ENCODE measurements around the gene FBXO34. TPM values are rescaled to one million over a fixed set of nuclear protein-coding genes. Genes with fewer than 3 reads are reported as not detected.

Gene FBXO34
- total and polyA plus RNA-seq, 9 of the 15 experiments (the other 6 are each of a cell fraction or from before 2014, with no cell fraction given): 6.3 to 24.9 (median 16.2) TPM

GRCh38 chr14:55271572-55272298 is 514 bp downstream of the FBXO34 start (continued):
- no peak for TF ChIP-seq ZNF407 (IDR thresholded peaks at IDR 0.05; ENCODE audit: low read depth)
- TF ChIP-seq ESRRB (CRISPR knock-in tag; IDR thresholded peaks at IDR 0.05; ENCODE audit: borderline replicate concordance): no peak
- TF ChIP-seq SAFB (IDR thresholded peaks at IDR 0.05; ENCODE audit: borderline replicate concordance, low read depth, low read length): 0 out of 2 replicates have a peak, but pooled peaks have one; percentile 25
- peak; percentile 99 for TF ChIP-seq CREM (IDR thresholded peaks at IDR 0.05; ENCODE audit: low read depth)
- peak in 1 of 2 experiments; percentile 74; a peak in 2 of 4 replicates for TF ChIP-seq CSDE1 (IDR thresholded peaks at IDR 0.05)
- peak; percentile 29 for TF ChIP-seq EP400 (IDR thresholded peaks at IDR 0.05)
- TF ChIP-seq, protein P1, sequence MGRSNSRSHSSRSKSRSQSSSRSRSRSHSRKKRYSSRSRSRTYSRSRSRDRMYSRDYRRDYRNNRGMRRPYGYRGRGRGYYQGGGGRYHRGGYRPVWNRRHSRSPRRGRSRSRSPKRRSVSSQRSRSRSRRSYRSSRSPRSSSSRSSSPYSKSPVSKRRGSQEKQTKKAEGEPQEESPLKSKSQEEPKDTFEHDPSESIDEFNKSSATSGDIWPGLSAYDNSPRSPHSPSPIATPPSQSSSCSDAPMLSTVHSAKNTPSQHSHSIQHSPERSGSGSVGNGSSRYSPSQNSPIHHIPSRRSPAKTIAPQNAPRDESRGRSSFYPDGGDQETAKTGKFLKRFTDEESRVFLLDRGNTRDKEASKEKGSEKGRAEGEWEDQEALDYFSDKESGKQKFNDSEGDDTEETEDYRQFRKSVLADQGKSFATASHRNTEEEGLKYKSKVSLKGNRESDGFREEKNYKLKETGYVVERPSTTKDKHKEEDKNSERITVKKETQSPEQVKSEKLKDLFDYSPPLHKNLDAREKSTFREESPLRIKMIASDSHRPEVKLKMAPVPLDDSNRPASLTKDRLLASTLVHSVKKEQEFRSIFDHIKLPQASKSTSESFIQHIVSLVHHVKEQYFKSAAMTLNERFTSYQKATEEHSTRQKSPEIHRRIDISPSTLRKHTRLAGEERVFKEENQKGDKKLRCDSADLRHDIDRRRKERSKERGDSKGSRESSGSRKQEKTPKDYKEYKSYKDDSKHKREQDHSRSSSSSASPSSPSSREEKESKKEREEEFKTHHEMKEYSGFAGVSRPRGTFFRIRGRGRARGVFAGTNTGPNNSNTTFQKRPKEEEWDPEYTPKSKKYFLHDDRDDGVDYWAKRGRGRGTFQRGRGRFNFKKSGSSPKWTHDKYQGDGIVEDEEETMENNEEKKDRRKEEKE (IDR thresholded peaks at IDR 0.05; ENCODE audit: borderline replicate concordance in 1 of 2, control insufficient read depth in 1 of 2, low read depth in 2 of 2, low read length in 1 of 2): no peak
- no peak for TF ChIP-seq SREBF1 (IDR thresholded peaks at IDR 0.05; ENCODE audit: borderline replicate concordance, low read depth, low read length)
- peak; percentile 23; the same call in 1 of the 2 replicates for TF ChIP-seq PML (IDR thresholded peaks at IDR 0.05; ENCODE audit: low read length)
- no peak for TF ChIP-seq ZNF212 (CRISPR knock-in tag; IDR thresholded peaks at IDR 0.05)
- TF ChIP-seq ZNF584 (CRISPR knock-in tag; IDR thresholded peaks at IDR 0.05; ENCODE audit: low read depth): no peak
- TF ChIP-seq CHAMP1 (IDR thresholded peaks at IDR 0.05): no peak
- TF ChIP-seq GABPB1 (CRISPR knock-in tag; IDR thresholded peaks at IDR 0.05): peak; percentile 65
- TF ChIP-seq CXXC5 (CRISPR knock-in tag; IDR thresholded peaks at IDR 0.05): peak; percentile 38
